CD4-positive, alpha-beta T cell treated with Interleukin-12 subunit alpha and Interleukin-12 subunit beta, for 1 hour (primary cell): ENCODE data around the gene SPACA1.

Experiments used
- DNase-seq: peaks from one replicate; pipeline ENCODE4 v3.0.0-alpha.2; 2020

The SPACA1 gene

GRCh38 chr6:88107241-88107640, 59.6 kb downstream of the SPACA1 start:
- no peak for DNase-seq

GRCh38 chr6:88111991-88112390, 64.3 kb downstream of the SPACA1 start:
- no peak for DNase-seq

- DNase-seq: no peak
These were observed 67.2 kb downstream of the SPACA1 start for GRCh38 chr6:88114838-88115237.

DNA sequence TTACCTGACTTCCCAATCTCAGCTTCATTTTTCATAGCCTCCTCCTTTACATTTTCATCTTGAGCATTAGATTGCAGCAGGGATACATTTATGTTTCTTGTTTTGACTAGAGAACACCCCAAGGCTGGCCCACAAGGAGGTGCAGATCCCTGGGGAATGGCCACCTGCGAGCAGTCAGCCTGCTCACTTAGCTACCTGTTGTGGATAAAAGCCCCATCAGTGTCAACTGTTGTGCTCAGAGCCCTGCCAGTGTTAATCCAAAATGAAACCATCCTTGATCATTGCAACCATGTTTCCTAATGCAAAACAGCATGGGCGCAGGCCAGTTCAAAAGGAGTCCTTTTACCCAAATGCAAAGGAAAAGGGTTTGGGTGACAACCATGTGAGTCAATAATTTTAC, 67.7 kb downstream of the SPACA1 start:
- DNase-seq: no peak

- DNase-seq: no peak
These were observed 68.6 kb downstream of the SPACA1 start for GRCh38 chr6:88116276-88116675.
